WTC11 (cell line): ENCODE measurements around the gene COL6A6. TPM values are rescaled to one million over a fixed set of nuclear protein-coding genes. Genes with fewer than 3 reads are reported as not detected.
A peak's percentile ranks its signal among the peaks of the same experiment; 100 is the strongest.

Experiments used
- ATAC-seq: fragments of 200-7000 bp; cut with Tn5 transposase; 2 replicates; pipeline ENCODE4 v1.10.0; 2021; ENCODE audit warnings: mild to moderate bottlenecking, moderate library complexity
- CTCF ChIA-PET: fragments of 300-600 bp; sonication (Branson Sonifier 250); formaldehyde crosslinking; loops from one replicate; lab custom pipeline; 2021; ENCODE audit warnings: antibody characterized with exemption; lab: Charles Lee
- POLR2A ChIA-PET: fragments of 350-600 bp; sonication (Branson Sonifier 250); formaldehyde crosslinking; loops from one replicate; lab custom pipeline; 2021; ENCODE audit warnings: antibody characterized with exemption; lab: Charles Lee
- DNase-seq: peaks from one replicate; pipeline ENCODE4 v3.0.0; 2021; ENCODE audit warnings: low spot score
- H3K27ac Mint-ChIP-seq: 2 replicates; pipeline ENCODE4 v1.8.0; 2021; ENCODE audit warnings: mixed read lengths
- H3K27me3 Mint-ChIP-seq: 2 replicates; pipeline ENCODE4 v1.8.0; 2021; ENCODE audit warnings: low read depth, mild to moderate bottlenecking, moderate library complexity, mixed read lengths
- H3K36me3 Mint-ChIP-seq: 2 replicates; pipeline ENCODE4 v1.8.0; 2021; ENCODE audit warnings: mixed read lengths
- H3K4me1 Mint-ChIP-seq: 2 replicates; pipeline ENCODE4 v1.8.0; 2022; ENCODE audit warnings: mixed read lengths
- H3K4me3 Mint-ChIP-seq: 2 replicates; pipeline ENCODE4 v1.8.0; 2021; ENCODE audit warnings: mild to moderate bottlenecking, moderate library complexity, mixed read lengths
- H3K9me3 Mint-ChIP-seq: 2 replicates; pipeline ENCODE4 v1.8.0; 2021; ENCODE audit warnings: mixed read lengths
- AFF4 ChIP-seq: sonication (generic); formaldehyde crosslinking; IDR thresholded peaks from 2 replicates; pipeline ENCODE4 v1.8.1; 2023; ENCODE audit warnings: mild to moderate bottlenecking, missing genetic modification reagents, borderline replicate concordance
- CBFB ChIP-seq: sonication (generic); formaldehyde crosslinking; IDR thresholded peaks from 2 replicates; pipeline ENCODE4 v1.8.1; 2022; ENCODE audit warnings: mild to moderate bottlenecking, low read depth, missing genetic modification reagents
- CREM ChIP-seq: sonication (generic); formaldehyde crosslinking; IDR thresholded peaks from 2 replicates; pipeline ENCODE4 v1.8.1; 2022; ENCODE audit warnings: mild to moderate bottlenecking, missing genetic modification reagents, moderate library complexity
- EMX1 ChIP-seq: fragments of 250-450 bp; sonication (Bioruptor Pico); IDR thresholded peaks from 2 replicates; pipeline ENCODE4 v1.8.0; 2021; ENCODE audit warnings: mild to moderate bottlenecking
- GRHL2 ChIP-seq: fragments of 250-450 bp; sonication (Bioruptor Pico); IDR thresholded peaks from 2 replicates; pipeline ENCODE4 v1.8.0; 2022; ENCODE audit warnings: mild to moderate bottlenecking, moderate library complexity; ENCODE audit not compliant: insufficient replicate concordance, severe bottlenecking
- HMGA2 ChIP-seq: fragments of 250-450 bp; sonication (Bioruptor Pico); IDR thresholded peaks from 2 replicates; pipeline ENCODE4 v1.4.0; 2021; ENCODE audit warnings: mild to moderate bottlenecking, moderate library complexity
- KAT7 ChIP-seq: sonication (generic); formaldehyde crosslinking; IDR thresholded peaks from 2 replicates; pipeline ENCODE4 v1.8.1; 2023; ENCODE audit warnings: missing genetic modification reagents, mild to moderate bottlenecking, borderline replicate concordance
- NFATC4 ChIP-seq: fragments of 250-450 bp; sonication (Bioruptor Pico); IDR thresholded peaks from 2 replicates; pipeline ENCODE4 v1.9.0; 2021; ENCODE audit warnings: mild to moderate bottlenecking
- NFE2L1 ChIP-seq: sonication (generic); formaldehyde crosslinking; IDR thresholded peaks from 2 replicates; pipeline ENCODE4 v1.8.1; 2023; ENCODE audit warnings: missing genetic modification reagents
- NFYB ChIP-seq: sonication (generic); formaldehyde crosslinking; conservative IDR thresholded peaks from 2 replicates; pipeline ENCODE4 v1.8.0; 2022; ENCODE audit warnings: low read depth, missing genetic modification reagents
- PRRX2 ChIP-seq: fragments of 250-450 bp; sonication (Bioruptor Pico); IDR thresholded peaks from 2 replicates; pipeline ENCODE4 v1.8.0; 2021; ENCODE audit warnings: mild to moderate bottlenecking
- TEAD1 ChIP-seq: sonication (generic); formaldehyde crosslinking; IDR thresholded peaks from 2 replicates; pipeline ENCODE4 v1.8.0; 2022; ENCODE audit warnings: mild to moderate bottlenecking, missing genetic modification reagents
- ZNF671 ChIP-seq: fragments of 250-450 bp; sonication (Bioruptor Pico); IDR thresholded peaks from 2 replicates; pipeline ENCODE4 v1.8.0; 2021; ENCODE audit warnings: mild to moderate bottlenecking
- total RNA-seq: library from RNA; stranded (reverse); gene quantifications from 3 replicates; pipeline ENCODE4 v1.2.3, GENCODE V29; 2021
- TF ChIP-seq, protein P1 (sequence below): sonication (generic); formaldehyde crosslinking; IDR thresholded peaks from 2 replicates; pipeline ENCODE4 v1.8.0; 2022; ENCODE audit warnings: missing genetic modification reagents
- TF ChIP-seq, protein P2 (sequence below): sonication (generic); formaldehyde crosslinking; IDR thresholded peaks from 2 replicates; pipeline ENCODE4 v1.8.1; 2022; ENCODE audit warnings: low read depth, missing genetic modification reagents, borderline replicate concordance
- TF ChIP-seq, protein P3 (sequence below): sonication (generic); formaldehyde crosslinking; IDR thresholded peaks from 2 replicates; pipeline ENCODE4 v1.8.0; 2022; ENCODE audit warnings: mild to moderate bottlenecking, missing genetic modification reagents
- TF ChIP-seq, protein P4 (sequence below): fragments of 250-450 bp; sonication (Bioruptor Pico); IDR thresholded peaks from 2 replicates; pipeline ENCODE4 v1.9.0; 2021; ENCODE audit warnings: moderate library complexity, mild to moderate bottlenecking, inconsistent platforms, borderline replicate concordance
- TF ChIP-seq, protein P5 (sequence below): sonication (generic); formaldehyde crosslinking; IDR thresholded peaks from 2 replicates; pipeline ENCODE4 v1.8.0; 2022; ENCODE audit warnings: mild to moderate bottlenecking, missing genetic modification reagents
- TF ChIP-seq, protein P6 (sequence below): sonication (generic); formaldehyde crosslinking; IDR thresholded peaks from 2 replicates; pipeline ENCODE4 v1.8.1; 2023; ENCODE audit warnings: mild to moderate bottlenecking, missing genetic modification reagents, moderate library complexity
- TF ChIP-seq, protein P7 (sequence below): sonication (generic); formaldehyde crosslinking; conservative IDR thresholded peaks from 2 replicates; pipeline ENCODE4 v1.8.1; 2023; ENCODE audit warnings: mild to moderate bottlenecking, low read depth, missing genetic modification reagents, moderate library complexity

Gene COL6A6
- total RNA-seq, 1 experiment from 2014 or later, result 0.09 TPM

GRCh38 chr3:130558366-130558765 is 41.4 kb downstream of the COL6A6 start (continued):
- TF ChIP-seq, protein P1, sequence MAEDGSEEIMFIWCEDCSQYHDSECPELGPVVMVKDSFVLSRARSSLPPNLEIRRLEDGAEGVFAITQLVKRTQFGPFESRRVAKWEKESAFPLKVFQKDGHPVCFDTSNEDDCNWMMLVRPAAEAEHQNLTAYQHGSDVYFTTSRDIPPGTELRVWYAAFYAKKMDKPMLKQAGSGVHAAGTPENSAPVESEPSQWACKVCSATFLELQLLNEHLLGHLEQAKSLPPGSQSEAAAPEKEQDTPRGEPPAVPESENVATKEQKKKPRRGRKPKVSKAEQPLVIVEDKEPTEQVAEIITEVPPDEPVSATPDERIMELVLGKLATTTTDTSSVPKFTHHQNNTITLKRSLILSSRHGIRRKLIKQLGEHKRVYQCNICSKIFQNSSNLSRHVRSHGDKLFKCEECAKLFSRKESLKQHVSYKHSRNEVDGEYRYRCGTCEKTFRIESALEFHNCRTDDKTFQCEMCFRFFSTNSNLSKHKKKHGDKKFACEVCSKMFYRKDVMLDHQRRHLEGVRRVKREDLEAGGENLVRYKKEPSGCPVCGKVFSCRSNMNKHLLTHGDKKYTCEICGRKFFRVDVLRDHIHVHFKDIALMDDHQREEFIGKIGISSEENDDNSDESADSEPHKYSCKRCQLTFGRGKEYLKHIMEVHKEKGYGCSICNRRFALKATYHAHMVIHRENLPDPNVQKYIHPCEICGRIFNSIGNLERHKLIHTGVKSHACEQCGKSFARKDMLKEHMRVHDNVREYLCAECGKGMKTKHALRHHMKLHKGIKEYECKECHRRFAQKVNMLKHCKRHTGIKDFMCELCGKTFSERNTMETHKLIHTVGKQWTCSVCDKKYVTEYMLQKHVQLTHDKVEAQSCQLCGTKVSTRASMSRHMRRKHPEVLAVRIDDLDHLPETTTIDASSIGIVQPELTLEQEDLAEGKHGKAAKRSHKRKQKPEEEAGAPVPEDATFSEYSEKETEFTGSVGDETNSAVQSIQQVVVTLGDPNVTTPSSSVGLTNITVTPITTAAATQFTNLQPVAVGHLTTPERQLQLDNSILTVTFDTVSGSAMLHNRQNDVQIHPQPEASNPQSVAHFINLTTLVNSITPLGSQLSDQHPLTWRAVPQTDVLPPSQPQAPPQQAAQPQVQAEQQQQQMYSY (CRISPR knock-in tag), result no peak
- TF ChIP-seq TEAD1 (CRISPR knock-in tag) (no peak), AFF4 (CRISPR knock-in tag) (no peak), CBFB (no peak), CREM (CRISPR knock-in tag) (no peak), NFATC4 (CRISPR knock-in tag) (no peak)
- TF ChIP-seq, protein P2, sequence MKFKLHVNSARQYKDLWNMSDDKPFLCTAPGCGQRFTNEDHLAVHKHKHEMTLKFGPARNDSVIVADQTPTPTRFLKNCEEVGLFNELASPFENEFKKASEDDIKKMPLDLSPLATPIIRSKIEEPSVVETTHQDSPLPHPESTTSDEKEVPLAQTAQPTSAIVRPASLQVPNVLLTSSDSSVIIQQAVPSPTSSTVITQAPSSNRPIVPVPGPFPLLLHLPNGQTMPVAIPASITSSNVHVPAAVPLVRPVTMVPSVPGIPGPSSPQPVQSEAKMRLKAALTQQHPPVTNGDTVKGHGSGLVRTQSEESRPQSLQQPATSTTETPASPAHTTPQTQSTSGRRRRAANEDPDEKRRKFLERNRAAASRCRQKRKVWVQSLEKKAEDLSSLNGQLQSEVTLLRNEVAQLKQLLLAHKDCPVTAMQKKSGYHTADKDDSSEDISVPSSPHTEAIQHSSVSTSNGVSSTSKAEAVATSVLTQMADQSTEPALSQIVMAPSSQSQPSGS (CRISPR knock-in tag), result no peak
- TF ChIP-seq, protein P3, sequence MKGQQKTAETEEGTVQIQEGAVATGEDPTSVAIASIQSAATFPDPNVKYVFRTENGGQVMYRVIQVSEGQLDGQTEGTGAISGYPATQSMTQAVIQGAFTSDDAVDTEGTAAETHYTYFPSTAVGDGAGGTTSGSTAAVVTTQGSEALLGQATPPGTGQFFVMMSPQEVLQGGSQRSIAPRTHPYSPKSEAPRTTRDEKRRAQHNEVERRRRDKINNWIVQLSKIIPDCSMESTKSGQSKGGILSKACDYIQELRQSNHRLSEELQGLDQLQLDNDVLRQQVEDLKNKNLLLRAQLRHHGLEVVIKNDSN (CRISPR knock-in tag), result no peak
- TF ChIP-seq, protein P4, sequence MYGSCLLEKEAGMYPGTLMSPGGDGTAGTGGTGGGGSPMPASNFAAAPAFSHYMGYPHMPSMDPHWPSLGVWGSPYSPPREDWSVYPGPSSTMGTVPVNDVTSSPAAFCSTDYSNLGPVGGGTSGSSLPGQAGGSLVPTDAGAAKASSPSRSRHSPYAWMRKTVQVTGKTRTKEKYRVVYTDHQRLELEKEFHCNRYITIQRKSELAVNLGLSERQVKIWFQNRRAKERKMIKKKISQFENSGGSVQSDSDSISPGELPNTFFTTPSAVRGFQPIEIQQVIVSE, result no peak

- H3K4me3 Mint-ChIP-seq, result no peak overlapping the region
- H3K4me1 Mint-ChIP-seq, result no peaks in the 10 kb centered on the region
- H3K9me3 Mint-ChIP-seq, result peaks cover 23% of the 10 kb centered on the region
- no peaks in the 10 kb centered on the region for H3K27me3 Mint-ChIP-seq
- H3K27ac Mint-ChIP-seq, result no peak overlapping the region
- DNase-seq (peak; percentile 44), ATAC-seq (no peak)
- ChIA-PET CTCF (interaction anchor here (1.0 kb wide), 1 partner anchor 107 kb away, joined by 3 read pairs; no protein-coding TSS in a partner anchor), POLR2A (interaction anchor here (0.6 kb wide), 1 partner anchor 126 kb away, joined by 3 read pairs; no protein-coding TSS in a partner anchor)
- peaks cover 3% of the 10 kb centered on the region; the same call in 1 of the 2 replicates for H3K36me3 Mint-ChIP-seq
- TF ChIP-seq GRHL2 (CRISPR knock-in tag) (no peak), KAT7 (no peak), EMX1 (no peak), PRRX2 (CRISPR knock-in tag) (no peak), NFYB (CRISPR knock-in tag) (no peak), NFE2L1 (no peak), HMGA2 (CRISPR knock-in tag) (no peak), ZNF671 (CRISPR knock-in tag) (no peak)
- TF ChIP-seq, protein P5, sequence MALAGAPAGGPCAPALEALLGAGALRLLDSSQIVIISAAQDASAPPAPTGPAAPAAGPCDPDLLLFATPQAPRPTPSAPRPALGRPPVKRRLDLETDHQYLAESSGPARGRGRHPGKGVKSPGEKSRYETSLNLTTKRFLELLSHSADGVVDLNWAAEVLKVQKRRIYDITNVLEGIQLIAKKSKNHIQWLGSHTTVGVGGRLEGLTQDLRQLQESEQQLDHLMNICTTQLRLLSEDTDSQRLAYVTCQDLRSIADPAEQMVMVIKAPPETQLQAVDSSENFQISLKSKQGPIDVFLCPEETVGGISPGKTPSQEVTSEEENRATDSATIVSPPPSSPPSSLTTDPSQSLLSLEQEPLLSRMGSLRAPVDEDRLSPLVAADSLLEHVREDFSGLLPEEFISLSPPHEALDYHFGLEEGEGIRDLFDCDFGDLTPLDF (CRISPR knock-in tag), result no peak
- TF ChIP-seq, protein P6, sequence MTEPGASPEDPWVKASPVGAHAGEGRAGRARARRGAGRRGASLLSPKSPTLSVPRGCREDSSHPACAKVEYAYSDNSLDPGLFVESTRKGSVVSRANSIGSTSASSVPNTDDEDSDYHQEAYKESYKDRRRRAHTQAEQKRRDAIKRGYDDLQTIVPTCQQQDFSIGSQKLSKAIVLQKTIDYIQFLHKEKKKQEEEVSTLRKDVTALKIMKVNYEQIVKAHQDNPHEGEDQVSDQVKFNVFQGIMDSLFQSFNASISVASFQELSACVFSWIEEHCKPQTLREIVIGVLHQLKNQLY (CRISPR knock-in tag), result no peak
- TF ChIP-seq, protein P2 (CRISPR knock-in tag), result no peak
- TF ChIP-seq, protein P7, sequence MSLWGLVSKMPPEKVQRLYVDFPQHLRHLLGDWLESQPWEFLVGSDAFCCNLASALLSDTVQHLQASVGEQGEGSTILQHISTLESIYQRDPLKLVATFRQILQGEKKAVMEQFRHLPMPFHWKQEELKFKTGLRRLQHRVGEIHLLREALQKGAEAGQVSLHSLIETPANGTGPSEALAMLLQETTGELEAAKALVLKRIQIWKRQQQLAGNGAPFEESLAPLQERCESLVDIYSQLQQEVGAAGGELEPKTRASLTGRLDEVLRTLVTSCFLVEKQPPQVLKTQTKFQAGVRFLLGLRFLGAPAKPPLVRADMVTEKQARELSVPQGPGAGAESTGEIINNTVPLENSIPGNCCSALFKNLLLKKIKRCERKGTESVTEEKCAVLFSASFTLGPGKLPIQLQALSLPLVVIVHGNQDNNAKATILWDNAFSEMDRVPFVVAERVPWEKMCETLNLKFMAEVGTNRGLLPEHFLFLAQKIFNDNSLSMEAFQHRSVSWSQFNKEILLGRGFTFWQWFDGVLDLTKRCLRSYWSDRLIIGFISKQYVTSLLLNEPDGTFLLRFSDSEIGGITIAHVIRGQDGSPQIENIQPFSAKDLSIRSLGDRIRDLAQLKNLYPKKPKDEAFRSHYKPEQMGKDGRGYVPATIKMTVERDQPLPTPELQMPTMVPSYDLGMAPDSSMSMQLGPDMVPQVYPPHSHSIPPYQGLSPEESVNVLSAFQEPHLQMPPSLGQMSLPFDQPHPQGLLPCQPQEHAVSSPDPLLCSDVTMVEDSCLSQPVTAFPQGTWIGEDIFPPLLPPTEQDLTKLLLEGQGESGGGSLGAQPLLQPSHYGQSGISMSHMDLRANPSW, result no peak
Observed at GRCh38 chr3:130565224-130565623, 48.2 kb downstream of the COL6A6 start.
